Heart left ventricle (tissue), 16 donors: Measurements from ENCODE around the gene TTI1. TPM values are rescaled to one million over a fixed set of nuclear protein-coding genes. Genes with fewer than 3 reads are reported as not detected.

Experiments used
- ATAC-seq, 4 donors: fragments of 200-7000 bp; cut with Tn5 transposase; one replicate each; pipeline ENCODE4 v1.9.1; 2020 to 2022; ENCODE audit warnings: moderate library complexity in 4 of 4, mild to moderate bottlenecking in 3 of 4, moderate number of reproducible peaks in 1 of 4
- DNase-seq, 5 donors: peaks; one replicate each; pipeline ENCODE4 v3.0.0-alpha.2; 2020
- H3K27ac ChIP-seq, 12 donors: fragments of 200-600 bp; sonication (generic) in 4 of 12; one replicate each; pipeline versions ENCODE4 v1.5.0 to v1.8.0; 2016 to 2022; ENCODE audit warnings: mild to moderate bottlenecking in 2 of 12
- H3K27me3 ChIP-seq, 9 donors: fragments of 200-600 bp; sonication (generic) in 2 of 9; one replicate each; pipeline versions ENCODE4 v1.5.1 to v1.8.0; 2016 to 2022; ENCODE audit warnings: mild to moderate bottlenecking in 3 of 9
- H3K36me3 ChIP-seq, 9 donors: fragments of 200-600 bp; sonication (generic) in 2 of 9; one replicate each; pipeline versions ENCODE4 v1.5.0 to v1.8.0; 2018 to 2022; ENCODE audit warnings: mild to moderate bottlenecking in 2 of 9
- H3K4me1 ChIP-seq, 12 donors: fragments of 200-600 bp; sonication (generic) in 4 of 12; one replicate each; pipeline versions ENCODE4 v1.5.0 to v1.8.0; 2016 to 2022; ENCODE audit warnings: mild to moderate bottlenecking in 3 of 12
- H3K4me3 ChIP-seq, 12 donors: fragments of 200-600 bp; sonication (generic) in 4 of 12; one replicate each; pipeline versions ENCODE4 v1.5.0 to v1.8.0; 2017 to 2022; ENCODE audit warnings: mild to moderate bottlenecking in 9 of 12, moderate library complexity in 4 of 12
- H3K9me3 ChIP-seq, 12 donors: fragments of 200-600 bp; sonication (generic) in 4 of 12; one replicate each; pipeline versions ENCODE4 v1.5.0 to v1.8.0; 2016 to 2022; ENCODE audit warnings: mild to moderate bottlenecking in 1 of 12
- POLR2A ChIP-seq, 2 donors: fragments of 450-650 bp; IDR thresholded peaks; one replicate each; pipeline ENCODE4 v1.6.1; 2017; ENCODE audit warnings: antibody characterized with exemption in 2 of 2, mild to moderate bottlenecking in 2 of 2, moderate library complexity in 2 of 2
- WGBS, 4 donors: extraction: QIAGEN DNeasy Blood & Tissue Kit in 2 of 4; methylation state at CpG; one replicate each; pipeline versions ENCODE4 v1.1.5 to v1.1.7; 2013 to 2018; 5-methylcytosine and 5-hydroxymethylcytosine counted together
- intact Hi-C, 10 donors: fragments of 100-400 bp; cut with DNase I; formaldehyde crosslinking; loops; one replicate each; pipeline versions ENCODE4 v1.11.1 to v1.14.2; 2022
- polyA plus RNA-seq, 2 donors: library from polyadenylated mRNA; stranded (reverse); fragments of 200-250 nt; gene quantifications; one replicate each; pipeline ENCODE4 v1.2.3, GENCODE V29; 2013
- total RNA-seq, 9 donors: library from RNA; depleted of rRNA in 2 of 9; stranded (reverse); fragments of >200 nt in 2 of 9; fragmentation: NEBNext Ultra II Directional in 3 of 9; extraction: Animal tissue kit (Norgen Biotek cat#: 25700) in 3 of 9; gene quantifications; one replicate each; pipeline versions ENCODE4 v1.1.0 to v1.2.4, GENCODE V29; 2016 to 2023
- TF ChIP-seq, protein P1 (sequence below), 12 donors: fragments of 200-600 bp; sonication (generic) in 4 of 12; IDR thresholded peaks; one replicate each; pipeline versions ENCODE4 v1.5.0 to v1.8.0; 2018 to 2022; ENCODE audit warnings: antibody characterized with exemption in 12 of 12, mild to moderate bottlenecking in 5 of 12
- donor health status: ischemic (EF 13 %, LVEDD 7.1; RV severe dilation, severe dysfunction).
- donor health status: healthy with polysubstance abuse.
- donor health status: DM: no; HTN: yes; CAD: no.
- donor health status: DM: no; HTN: no; CAD: no.
- donor health status: ischemic (EF 25% LVEDD 6.9; RV normal size, moderate dysfunction).
- donor health status: ischemic (EF 25% LVEDD 5.7; RV mildly dilated, moderate dysfunction).
- donor health status: healthy.
- donor health status: DM: yes; HTN: yes; CAD: no.
- donor health status: ischemic (EF 35%, LVEDD 5.7; RV mildly dilated, moderate dysfunction).
- donor health status: nonischemic (EF 11% LVEDD 7.7; RV severe dilation, severe dysfunction).
- donor health status: DM: yes; HTN: yes; CAD: no.
- donor health status: PGD.
- donor health status: ischemic (EF 29% LVEDD 5.4; RV normal size, mild dysfunction).
- donor health status: nonischemic (EF 23%, LVEDD 6.1; RV moderate dilation, normal function).

TTI1 gene
- total and polyA plus RNA-seq, 11 donors = 7.3 to 13.3 (median 11.0) TPM

DNA sequence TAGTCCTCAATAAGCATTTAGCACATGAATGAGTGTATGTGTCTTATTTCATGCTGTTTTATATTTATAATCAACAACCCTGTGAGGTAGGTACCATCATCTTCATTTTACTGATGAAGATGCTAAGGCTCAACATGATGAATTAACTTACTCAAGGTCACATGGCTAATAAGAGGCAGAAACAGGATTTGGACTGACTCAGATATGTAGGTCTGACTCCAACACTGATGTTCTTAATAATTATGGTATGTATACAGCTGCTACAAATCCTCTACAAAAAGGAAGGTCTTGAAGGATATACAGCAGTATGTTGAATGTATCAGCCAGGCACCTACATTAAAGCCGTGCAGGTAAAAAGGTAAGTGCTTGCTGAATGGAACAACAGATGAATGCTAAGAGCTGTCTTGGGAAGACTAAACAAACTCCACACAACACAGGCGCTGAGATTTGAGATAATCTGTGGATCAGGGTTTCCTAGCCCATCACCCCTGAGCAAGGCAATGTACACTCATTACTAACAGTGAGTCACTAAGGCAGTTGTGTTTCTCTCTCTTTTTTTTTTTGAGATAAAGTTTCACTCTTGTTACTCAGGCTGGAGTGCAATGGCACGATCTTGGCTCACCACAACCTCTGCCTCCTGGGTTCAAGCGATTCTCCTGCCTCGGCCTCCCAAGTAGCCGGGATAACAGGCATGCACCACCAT lies 31.9 kb downstream of the TTI1 start:
- ATAC-seq = no peak
- 89 to 95% (median 90%) methylated on average over 6 of the region's 6 CpGs for WGBS, 4 donors
- intact Hi-C loops = no loop called here
- H3K36me3 ChIP-seq = peaks cover 0 to 98% (median 87%) of the 10 kb centered on the region in 9 donors
- no peaks in the 10 kb centered on the region for H3K27me3 ChIP-seq
- peaks cover 0 to 9% (median 2%) of the 10 kb centered on the region in 12 donors for H3K4me1 ChIP-seq
- no peak for DNase-seq
- no peak overlapping the region for H3K27ac ChIP-seq
- no peak for TF ChIP-seq POLR2A (IDR thresholded peaks at IDR 0.05)
- TF ChIP-seq, protein P1, sequence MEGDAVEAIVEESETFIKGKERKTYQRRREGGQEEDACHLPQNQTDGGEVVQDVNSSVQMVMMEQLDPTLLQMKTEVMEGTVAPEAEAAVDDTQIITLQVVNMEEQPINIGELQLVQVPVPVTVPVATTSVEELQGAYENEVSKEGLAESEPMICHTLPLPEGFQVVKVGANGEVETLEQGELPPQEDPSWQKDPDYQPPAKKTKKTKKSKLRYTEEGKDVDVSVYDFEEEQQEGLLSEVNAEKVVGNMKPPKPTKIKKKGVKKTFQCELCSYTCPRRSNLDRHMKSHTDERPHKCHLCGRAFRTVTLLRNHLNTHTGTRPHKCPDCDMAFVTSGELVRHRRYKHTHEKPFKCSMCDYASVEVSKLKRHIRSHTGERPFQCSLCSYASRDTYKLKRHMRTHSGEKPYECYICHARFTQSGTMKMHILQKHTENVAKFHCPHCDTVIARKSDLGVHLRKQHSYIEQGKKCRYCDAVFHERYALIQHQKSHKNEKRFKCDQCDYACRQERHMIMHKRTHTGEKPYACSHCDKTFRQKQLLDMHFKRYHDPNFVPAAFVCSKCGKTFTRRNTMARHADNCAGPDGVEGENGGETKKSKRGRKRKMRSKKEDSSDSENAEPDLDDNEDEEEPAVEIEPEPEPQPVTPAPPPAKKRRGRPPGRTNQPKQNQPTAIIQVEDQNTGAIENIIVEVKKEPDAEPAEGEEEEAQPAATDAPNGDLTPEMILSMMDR (IDR thresholded peaks at IDR 0.05) = no peak
- H3K4me3 ChIP-seq = no peak overlapping the region
- H3K9me3 ChIP-seq = no peaks in the 10 kb centered on the region

DNA sequence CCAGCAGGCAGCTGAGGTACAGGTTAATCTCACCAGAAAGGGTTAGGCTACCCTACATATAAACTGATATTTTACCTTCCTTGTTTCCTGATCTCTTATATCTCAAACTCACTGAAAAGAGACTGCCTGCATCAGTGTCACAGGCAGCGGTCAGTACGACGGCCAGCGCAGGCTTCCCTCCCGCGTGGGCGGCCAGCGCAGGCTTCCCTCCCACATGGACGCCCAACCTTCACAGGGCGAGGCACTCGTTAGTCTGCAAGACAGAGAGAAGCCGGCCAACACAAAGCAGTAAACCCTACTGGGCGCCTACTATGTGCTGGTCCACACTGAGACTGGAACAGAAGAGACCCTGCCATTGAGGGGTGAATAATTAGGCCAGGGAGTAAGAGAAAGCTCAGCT lies 33.0 kb downstream of the TTI1 start:
- TF ChIP-seq, protein P1 (IDR thresholded peaks at IDR 0.05) = no peak
- TF ChIP-seq POLR2A (IDR thresholded peaks at IDR 0.05) = no peak
- peak in 1 of 4 donors; percentile 15 for ATAC-seq
- intact Hi-C loops = no loop called here
- WGBS, 4 donors = 90 to 94% (median 92%) methylated on average over 12 to 13 of the region's 13 CpGs
- H3K4me1 ChIP-seq = peaks cover 0 to 16% (median 5%) of the 10 kb centered on the region in 12 donors
- H3K4me3 ChIP-seq = no peak overlapping the region
- no peak for DNase-seq
- no peak overlapping the region for H3K27ac ChIP-seq
- H3K9me3 ChIP-seq = no peaks in the 10 kb centered on the region
- H3K27me3 ChIP-seq = no peaks in the 10 kb centered on the region
- H3K36me3 ChIP-seq = peaks cover 0 to 100% (median 97%) of the 10 kb centered on the region in 9 donors

DNA sequence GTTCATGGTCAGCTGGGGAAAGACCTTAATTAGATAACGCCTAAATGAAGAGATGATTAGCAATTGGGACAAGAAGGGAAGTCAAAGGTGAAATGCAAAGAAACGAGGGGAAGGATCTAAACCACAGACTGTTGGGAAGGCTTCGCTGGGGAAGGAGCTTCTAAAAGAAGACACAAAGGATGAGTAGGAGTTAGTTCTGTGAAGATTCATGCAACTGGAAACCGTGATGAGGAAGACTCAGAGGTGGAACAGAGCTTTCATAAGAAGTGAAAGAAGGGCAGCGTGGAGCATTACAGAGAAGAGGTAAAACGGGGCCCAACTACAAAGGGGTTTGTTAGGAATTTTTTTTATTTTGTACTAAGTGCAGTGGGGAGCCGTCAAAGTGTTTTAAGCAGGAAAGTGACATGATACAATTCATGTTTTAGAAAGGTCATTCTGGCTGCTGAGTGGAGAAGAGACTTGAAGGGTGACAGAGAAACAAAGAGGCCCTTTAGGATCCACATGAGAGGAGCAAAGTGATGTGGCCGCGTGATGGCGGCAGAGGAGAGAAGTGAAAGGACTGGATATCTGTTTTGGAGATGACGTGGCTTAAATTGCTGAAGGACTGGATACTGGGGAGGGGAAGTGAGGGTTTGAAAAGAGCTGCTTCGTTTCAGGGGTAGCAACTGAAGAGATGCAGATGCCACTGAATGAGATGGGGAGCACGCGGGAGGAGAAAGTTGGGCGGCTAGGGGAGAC lies 33.6 kb downstream of the TTI1 start:
- no peak for DNase-seq
- WGBS, 4 donors = 87 to 90% (median 89%) methylated on average over 15 of the region's 15 CpGs
- no peak overlapping the region for H3K4me3 ChIP-seq
- H3K4me1 ChIP-seq = peaks cover 0 to 19% (median 5%) of the 10 kb centered on the region in 12 donors
- TF ChIP-seq, protein P1 (IDR thresholded peaks at IDR 0.05) = no peak
- TF ChIP-seq POLR2A (IDR thresholded peaks at IDR 0.05) = no peak
- no peak for ATAC-seq
- H3K27me3 ChIP-seq = no peaks in the 10 kb centered on the region
- intact Hi-C loops = loop anchor here in 7 of 10 donors (5.0 to 10.0 kb wide), 6 partner anchors 155 to 437 kb away; no protein-coding TSS in a partner anchor
- peaks cover 0 to 100% (median 98%) of the 10 kb centered on the region in 9 donors for H3K36me3 ChIP-seq
- no peaks in the 10 kb centered on the region for H3K9me3 ChIP-seq
- no peak overlapping the region for H3K27ac ChIP-seq

DNA sequence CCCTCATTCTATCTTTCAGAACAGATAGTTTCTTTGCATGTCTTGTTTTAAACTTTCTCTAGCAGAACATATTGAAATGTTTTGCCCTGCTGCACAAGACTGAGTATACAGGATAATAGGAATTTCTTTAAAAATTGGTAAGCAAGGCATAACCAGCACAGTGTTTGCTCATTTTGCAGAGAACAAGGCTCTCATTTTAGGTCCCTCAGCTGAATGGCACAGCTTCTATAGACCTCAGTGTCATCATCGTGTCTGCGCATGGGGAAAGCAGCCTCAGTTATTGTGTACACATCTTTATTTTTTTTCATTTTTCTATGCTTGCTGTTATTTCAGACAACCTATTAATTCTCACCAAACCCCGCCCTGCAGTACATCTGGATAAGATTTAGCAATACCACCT lies 35.7 kb downstream of the TTI1 start:
- Histone ChIP-seq H3K9me3 (no peaks in the 10 kb centered on the region), H3K36me3 (peaks cover 0 to 92% (median 88%) of the 10 kb centered on the region in 9 donors), H3K27me3 (no peaks in the 10 kb centered on the region), H3K27ac (no peak overlapping the region), H3K4me3 (no peak overlapping the region), H3K4me1 (peaks cover 0 to 32% (median 9%) of the 10 kb centered on the region in 12 donors)
- intact Hi-C loops = loop anchor here in 7 of 10 donors (5.0 to 10.0 kb wide), 6 partner anchors 153 to 435 kb away; no protein-coding TSS in a partner anchor
- DNase-seq (no peak), ATAC-seq (no peak)
- 92 to 98% (median 95%) methylated on average over 3 of the region's 3 CpGs for WGBS, 4 donors
- TF ChIP-seq, protein P1 (IDR thresholded peaks at IDR 0.05) = no peak
- TF ChIP-seq POLR2A (IDR thresholded peaks at IDR 0.05) = no peak
